ENCODE measurements around the gene SPATA13.

The SPATA13 gene

DNA sequence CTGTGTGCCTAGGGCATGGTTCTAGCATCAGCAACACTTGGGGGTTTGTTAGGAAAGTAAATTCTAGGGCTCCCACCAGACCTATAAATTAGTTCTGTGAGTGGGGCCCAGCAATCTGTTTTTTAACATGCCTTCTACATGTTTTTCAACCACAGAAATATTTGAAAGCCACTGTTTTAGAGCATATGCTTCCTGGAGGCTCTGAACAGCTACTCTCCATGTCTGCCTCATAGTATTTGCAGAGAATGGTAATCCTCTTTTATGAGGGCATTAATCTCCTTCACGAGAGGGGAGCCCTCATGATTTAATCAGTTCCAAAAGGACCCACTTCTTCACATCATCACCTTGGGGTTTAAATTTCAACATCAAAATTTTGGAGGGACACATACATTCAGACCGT, 6.0 kb downstream of the SPATA13 start:
- no peak for DNase-seq

DNA sequence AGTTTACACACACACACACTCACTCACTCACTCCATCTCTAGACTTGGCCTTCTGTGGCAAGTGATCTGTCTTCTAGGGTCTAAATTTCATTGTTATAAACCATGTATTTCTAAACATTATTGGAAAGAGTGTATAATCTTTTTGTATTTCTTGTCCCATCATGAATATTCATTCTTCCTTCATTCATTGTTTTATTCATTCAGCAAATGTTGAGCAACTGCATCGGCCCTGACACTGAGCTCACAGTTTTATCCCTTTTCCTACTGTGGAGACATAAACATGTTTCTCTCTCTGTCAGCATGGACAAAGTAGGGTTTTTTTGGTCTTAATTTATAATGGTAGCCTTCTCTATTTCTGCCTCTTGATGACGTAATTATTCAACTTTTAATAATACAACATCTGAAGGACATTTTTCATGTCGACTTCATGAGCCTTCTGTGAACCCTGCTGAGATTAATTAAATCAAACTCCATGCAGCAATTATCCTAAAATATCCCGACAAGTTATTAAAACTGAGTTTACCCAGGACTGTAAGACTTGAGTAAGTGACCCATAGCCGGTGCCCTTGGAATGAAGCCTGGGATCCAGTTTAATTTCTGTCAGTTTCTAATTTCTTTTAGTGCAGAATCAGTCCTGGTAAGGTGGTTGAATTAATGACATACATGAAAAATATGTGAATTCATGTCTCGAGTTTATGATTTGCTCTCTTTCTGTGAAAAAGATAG, 7.3 kb downstream of the SPATA13 start:
- peak in 1 of 51 donors; percentile 64 for DNase-seq

- peak in 2 of 51 donors; percentile 16 to 63 for DNase-seq
Measured at GRCh38 chr13:24168392-24168750, 7.9 kb downstream of the SPATA13 start.

- DNase-seq, result peak in 1 of 51 donors; percentile 17
Measured at GRCh38 chr13:24168979-24169378, 8.5 kb downstream of the SPATA13 start.

- DNase-seq, result no peak
Measured at GRCh38 chr13:24172071-24172470, 11.6 kb downstream of the SPATA13 start.

GRCh38 chr13:24173795-24174194, 13.3 kb downstream of the SPATA13 start:
- no peak for DNase-seq

DNA sequence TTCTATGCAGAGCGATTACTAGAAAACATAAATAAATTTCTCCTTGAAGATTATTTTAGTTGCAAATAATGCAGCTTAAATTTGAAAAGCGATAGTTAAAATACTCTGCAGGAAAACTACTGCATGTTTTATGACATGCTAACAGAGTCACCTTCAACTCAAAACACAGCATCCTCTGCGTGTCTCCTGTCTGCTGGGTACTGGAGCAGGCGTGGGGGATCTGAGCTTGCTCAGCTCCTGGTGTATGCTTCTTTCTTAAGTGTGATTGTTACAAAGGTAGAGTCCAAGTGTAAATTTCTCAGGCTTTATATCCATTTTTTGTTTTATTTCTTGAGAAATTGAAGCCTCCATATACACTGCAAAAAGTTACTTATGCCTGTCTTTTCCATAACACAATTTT, 15.3 kb downstream of the SPATA13 start:
- no peak for DNase-seq

DNA sequence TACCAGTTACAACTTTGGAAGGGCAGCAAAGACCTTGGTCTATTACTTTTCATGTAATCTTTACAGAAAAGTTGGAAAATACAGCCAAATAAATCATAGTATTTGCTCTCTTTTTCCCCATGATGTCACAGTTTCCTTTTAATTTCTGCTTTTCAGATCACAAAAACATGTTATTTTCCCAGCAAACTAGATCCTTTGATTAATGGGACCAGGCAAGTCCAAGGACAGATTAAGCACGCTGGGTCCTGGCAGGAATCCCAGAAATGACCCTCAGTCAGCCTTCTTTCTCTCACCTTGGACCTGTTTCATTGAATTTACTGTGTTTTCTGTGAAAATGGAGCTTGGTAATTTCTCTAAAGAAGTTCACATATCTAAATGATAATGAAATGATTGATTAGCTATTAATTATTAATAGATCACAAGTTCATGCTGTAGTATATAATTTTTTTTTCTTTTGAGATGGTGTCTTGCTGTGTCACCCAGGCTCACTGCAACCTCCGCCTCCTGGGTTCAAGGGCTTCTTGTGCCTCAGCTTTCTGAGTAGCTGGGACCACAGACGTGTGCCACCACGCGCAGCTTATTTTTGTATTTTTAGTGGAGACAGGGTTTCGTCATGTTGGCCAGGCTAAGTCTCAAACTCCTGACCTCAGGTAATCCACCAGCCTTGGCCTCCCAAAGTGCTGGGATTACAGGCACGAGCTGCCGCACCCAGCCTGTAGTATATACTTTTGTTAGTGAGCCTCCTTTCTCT, 16.0 kb downstream of the SPATA13 start:
- DNase-seq, result peak in 9 of 51 donors; percentile 8 to 50 (median 15)

DNA sequence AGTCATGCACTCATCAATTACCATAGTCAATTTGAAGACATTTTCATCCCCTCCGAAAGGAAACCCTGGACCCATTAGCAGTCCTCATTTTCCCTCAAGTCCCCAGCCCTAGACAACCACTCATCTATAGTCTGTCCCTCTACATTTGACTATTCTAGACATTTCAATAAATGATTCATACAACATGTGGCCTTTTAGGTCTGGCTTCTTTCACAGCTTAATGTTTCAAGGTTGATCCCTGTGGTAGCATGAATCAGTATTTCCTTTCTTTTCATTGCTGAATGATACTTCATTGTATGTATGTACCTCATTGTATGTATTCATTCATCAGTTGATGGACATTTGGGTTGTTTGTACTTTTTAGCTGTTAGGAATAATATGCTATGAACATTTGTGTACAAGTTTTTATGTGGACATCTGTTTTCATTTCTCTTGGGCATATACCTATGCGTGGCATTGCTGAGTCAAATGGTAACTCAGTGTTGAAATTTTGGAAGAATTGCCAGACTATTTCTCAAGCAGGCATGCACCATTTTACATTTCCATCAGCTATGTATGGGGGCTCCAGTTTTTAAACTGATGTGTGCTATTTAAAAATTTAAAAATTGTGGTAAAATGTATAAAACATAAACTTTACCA, 18.4 kb downstream of the SPATA13 start:
- DNase-seq, result no peak

DNA sequence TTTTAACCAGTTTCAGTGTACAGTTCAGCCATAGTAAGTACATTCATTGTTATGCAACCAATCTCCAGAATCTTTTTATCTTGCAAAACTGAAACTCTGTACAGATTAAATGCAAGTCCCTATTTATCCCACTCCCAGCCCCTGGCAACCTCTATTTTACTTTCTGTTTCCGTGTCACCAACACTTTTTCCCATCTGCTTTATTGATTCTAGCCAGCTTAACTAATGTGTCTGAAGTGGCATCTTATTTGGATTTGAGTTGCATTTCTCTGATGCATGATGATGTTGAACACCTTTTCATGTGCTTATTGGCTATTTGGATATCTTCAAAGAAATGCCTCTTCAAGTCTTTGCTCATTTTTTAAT, 18.9 kb downstream of the SPATA13 start:
- no peak for DNase-seq

DNA sequence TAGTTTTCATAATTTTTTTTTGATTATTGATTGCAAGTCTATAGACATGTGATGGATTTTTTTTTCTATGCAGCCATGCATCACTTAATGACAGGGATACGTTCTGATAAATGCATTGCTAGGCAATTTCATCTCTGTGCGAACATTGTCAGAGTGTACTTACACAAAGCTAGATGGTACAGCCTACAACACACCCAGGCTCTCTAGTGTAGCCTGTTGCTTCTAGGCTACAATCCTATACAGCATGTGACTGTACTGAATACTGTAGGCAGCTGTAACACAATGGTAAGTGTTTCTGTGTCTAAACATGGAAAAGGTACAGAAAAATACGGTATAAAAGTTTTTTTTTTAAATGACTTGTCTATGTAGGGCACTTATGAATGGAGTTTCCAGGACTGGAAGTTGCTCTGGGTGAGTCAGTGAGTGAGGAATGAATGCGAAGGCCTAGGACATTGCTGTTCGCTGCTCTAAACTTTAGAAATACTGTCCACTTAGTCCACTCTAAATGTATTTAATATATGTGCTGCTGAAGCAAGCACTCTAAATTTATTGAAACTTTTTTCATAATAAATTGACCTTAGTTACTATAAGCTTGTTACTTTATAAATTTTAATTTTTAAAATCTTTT, 20.3 kb downstream of the SPATA13 start:
- no peak for DNase-seq

DNA sequence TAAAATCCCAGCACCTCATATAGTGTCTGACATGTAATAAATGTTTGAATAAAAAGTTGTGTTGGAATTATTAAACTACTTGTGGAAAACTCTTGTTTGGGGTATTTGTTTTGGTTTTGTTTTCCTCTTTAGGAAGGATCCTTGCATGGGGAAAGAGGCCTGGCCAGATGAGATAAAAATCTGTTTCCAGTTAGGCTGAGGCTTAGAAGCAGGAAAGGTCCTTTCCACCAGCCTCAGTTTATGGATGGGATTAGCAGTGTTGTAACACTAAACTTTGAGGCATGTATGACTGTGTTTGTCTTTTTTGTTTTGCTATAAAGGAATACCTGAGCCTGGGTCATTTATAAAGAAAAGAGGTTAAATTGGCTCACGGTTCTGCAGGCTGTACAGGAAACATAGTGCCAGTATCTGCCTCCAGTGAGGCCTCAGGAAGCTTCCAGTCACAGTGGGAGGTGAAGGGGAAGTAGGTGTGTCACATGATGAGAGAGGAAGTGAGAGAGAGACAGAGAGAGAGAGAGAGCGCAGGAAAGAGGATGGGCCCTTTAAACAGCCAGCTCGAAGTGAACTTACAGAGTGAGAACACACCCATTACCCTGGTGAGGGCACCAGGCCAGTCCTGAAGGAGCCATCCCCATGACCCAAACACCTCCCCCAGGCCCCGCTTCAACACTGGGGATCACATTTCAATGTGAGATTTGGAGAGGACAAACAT, 21.6 kb downstream of the SPATA13 start:
- no peak for DNase-seq

DNA sequence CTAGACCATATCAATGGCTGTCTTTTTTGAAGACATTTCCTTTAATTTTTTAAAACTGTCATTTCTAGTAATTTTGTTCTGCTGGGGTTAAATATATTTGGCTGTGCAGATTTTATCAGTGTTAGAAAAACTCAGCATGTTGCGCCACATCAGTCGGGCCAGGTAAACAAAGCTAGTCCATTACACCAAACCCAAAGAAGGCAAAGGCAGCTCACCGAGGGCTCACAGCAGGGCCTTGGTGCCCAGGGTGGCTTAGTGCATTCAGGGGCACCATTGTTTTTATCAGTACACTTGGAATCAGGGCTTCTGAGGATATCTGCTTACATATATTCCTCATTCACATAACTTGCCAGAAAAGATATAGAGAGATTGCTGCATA, 22.2 kb downstream of the SPATA13 start:
- DNase-seq, result no peak

DNA sequence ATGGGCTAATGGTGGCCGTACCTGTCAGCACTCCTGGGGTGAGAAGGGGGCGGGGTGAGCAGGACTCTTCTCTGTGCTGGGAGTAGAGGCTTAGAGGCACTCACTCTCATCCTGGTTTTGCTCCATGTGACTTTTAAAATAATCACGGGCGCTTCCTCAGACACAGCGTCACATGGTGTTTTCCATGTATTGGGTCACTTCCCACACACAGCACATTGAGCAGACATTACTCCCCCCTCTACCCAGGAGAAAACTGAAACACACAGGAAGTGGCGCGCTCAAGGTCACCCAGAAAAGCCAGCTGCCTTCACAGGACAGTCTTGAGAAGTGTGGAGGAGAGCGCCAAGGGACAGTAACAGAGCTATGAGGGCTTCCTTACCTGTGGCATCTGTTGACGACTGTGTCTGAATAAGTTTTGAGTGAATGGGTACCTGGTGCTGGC, 23.2 kb downstream of the SPATA13 start:
- DNase-seq, result no peak

DNA sequence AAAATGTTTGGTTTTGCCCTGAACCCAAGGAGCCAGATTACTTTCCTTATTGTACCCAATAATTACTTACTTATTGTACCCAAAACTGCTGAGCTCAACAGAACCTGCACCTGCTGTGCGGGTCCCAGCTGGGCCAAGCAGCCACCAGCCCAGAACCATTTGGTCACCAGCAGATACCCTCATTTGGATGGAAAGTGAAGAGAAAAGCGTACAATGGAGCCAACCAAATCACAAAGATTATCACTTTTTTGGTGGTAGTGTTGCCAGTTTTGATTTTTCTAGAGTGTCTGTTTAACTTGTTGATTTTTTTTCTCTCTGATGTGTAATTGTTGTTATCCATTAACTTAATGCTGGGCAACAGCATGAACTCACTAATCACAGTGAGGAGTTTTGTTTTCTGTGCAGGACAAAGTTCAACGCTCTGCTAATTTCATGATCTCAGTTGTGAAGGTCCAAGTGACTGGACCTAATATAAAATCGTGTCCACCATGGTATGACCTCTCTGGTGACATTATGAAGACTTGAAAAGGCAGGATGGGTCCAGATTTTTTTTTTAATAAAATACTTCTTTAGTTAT, 23.8 kb downstream of the SPATA13 start:
- peak in 1 of 51 donors; percentile 15 for DNase-seq

- no peak for DNase-seq
Measured at GRCh38 chr13:24184882-24185281, 24.4 kb downstream of the SPATA13 start.

- no peak for DNase-seq
Measured at GRCh38 chr13:24185591-24186232, 25.2 kb downstream of the SPATA13 start.

DNA sequence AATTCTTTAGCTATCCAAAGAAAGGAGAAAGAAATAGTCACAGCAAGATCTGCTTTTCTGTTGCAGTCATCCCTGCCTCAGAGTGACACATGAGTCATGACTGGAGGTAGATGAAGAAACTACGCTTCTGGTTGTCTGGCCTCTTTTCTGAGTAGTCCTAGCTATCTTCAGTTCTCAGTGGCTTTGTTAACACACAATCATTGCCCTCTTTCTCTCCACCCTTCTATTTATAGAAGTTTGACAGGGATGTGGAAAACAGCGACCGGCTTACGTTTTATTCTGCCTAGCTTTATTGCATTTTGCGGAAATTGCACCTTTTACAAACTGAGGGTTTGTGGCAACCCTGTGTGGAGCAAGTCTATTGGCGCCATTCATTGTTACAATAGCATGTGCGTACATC, 26.7 kb downstream of the SPATA13 start:
- no peak for DNase-seq

DNA sequence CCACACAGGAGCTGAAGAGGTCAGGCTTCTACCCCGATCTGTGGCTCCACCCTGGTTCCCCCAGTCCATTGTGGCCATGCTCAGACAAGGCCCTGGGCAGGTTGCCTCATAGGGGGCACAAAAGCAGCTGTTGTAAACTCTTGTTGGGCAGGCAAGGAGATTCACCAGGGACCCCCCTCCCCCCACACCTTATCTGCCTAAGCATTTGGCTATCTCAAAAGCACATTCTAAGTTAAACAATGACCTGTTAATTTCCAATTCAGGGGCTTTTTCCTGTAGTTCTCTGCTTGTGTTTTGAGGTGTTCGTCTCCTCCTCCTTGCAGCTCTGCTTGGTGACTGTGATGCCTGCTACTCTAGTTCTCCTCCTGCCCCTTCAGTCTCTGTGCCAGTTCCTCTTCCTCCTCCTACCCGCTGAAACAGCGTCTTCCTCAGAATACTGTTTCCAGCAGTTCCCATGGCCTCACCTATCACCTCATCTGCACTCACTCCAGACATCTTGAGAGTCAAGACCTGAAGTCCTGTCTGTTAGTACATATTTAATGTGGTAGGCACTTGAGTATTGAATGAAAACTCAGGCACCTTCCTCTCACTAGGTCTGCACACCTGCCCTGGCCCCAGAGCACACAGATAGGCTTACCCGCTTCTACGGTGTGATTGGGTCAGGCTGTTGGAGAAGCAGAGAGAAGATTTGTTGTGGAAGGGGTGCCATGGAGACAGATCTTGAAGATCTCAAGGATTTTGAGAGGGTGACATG, 31.7 kb downstream of the SPATA13 start:
- DNase-seq, result no peak

DNA sequence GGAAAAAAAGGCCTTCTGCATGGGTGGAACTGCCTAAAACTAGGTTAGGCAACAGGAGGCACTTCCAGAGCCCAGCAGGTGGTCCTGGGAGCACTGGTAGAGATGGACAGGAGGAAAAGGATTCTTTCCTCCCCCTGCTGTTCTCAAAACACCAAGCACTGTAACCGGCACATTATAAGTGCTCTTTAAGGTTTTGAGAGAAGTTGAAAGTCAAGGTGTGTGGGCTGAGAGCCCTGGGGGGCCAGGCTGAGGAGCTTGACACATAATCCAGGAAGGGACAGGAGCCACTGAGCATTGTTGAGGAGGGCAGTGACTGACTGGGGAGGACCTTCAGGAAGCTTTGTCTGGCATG, 32.3 kb downstream of the SPATA13 start:
- no peak for DNase-seq
